SIG-M5 treated with dmso at 0.1 percent for 504 hours (cell line): Measurements from ENCODE around the gene FAM89B.

Source experiments
- DNase-seq: peaks from one replicate; lab custom pipeline; 2025; ENCODE audit not compliant: unreplicated experiment; lab: John Stamatoyannopoulos, UW

Gene FAM89B

GRCh38 chr11:65573391-65574079 is 1.2 kb downstream of the FAM89B start:
- DNase-seq = no peak

- DNase-seq = peak; percentile 91
Observed at GRCh38 chr11:65574109-65574810, 1.9 kb downstream of the FAM89B start.

GRCh38 chr11:65574811-65575567 is 2.7 kb downstream of the FAM89B start:
- no peak for DNase-seq

GRCh38 chr11:65575568-65576231 is 3.4 kb downstream of the FAM89B start, which contains the start of gene EHBP1L1:
Gene EHBP1L1, plus strand, starts transcription at chr11:65576053. Its CDS starts 250 bp downstream, at chr11:65576303.
- peak; percentile 80 for DNase-seq

GRCh38 chr11:65576232-65576866 is 4.0 kb downstream of the FAM89B start:
- DNase-seq = no peak

- peak; percentile 78 for DNase-seq
Observed at GRCh38 chr11:65576867-65577755, 4.8 kb downstream of the FAM89B start.

- DNase-seq = no peak
Observed at GRCh38 chr11:65577756-65578109, 5.4 kb downstream of the FAM89B start.

GRCh38 chr11:65578134-65578533 is 5.8 kb downstream of the FAM89B start:
- DNase-seq = no peak

GRCh38 chr11:65578667-65579066 is 6.3 kb downstream of the FAM89B start:
- DNase-seq = no peak

- peak; percentile 18 for DNase-seq
Observed at GRCh38 chr11:65579291-65579690, 7.0 kb downstream of the FAM89B start.

- DNase-seq = no peak
Observed at GRCh38 chr11:65580031-65580692, 7.8 kb downstream of the FAM89B start.

GRCh38 chr11:65580756-65581155 is 8.4 kb downstream of the FAM89B start:
- no peak for DNase-seq

- no peak for DNase-seq
Observed at GRCh38 chr11:65581928-65582327, 9.6 kb downstream of the FAM89B start.

- no peak for DNase-seq
Observed at GRCh38 chr11:65583589-65583988, 11.3 kb downstream of the FAM89B start.

- DNase-seq = no peak
Observed at GRCh38 chr11:65584106-65584505, 11.8 kb downstream of the FAM89B start.

- DNase-seq = no peak
Observed at GRCh38 chr11:65584723-65585171, 12.4 kb downstream of the FAM89B start.

- no peak for DNase-seq
Observed at GRCh38 chr11:65585396-65586246, 13.3 kb downstream of the FAM89B start.

GRCh38 chr11:65586247-65586630 is 13.9 kb downstream of the FAM89B start:
- no peak for DNase-seq
